GM12864 (cell line): Measurements from ENCODE around the gene SCAMP1.

Experiments
- DNase-seq: peaks from one replicate; pipeline ENCODE4 v3.0.0-alpha.2; 2011; ENCODE audit warnings: low read depth
- H3K4me3 ChIP-seq: 2 replicates; pipeline ENCODE4 v1.5.1; 2011; ENCODE audit warnings: mild to moderate bottlenecking, low read depth, low read length, control low read depth
- CTCF ChIP-seq: IDR thresholded peaks from 2 replicates; pipeline ENCODE4 v1.5.1; 2011; ENCODE audit warnings: low read depth, mild to moderate bottlenecking, moderate library complexity, low read length, control low read depth, inconsistent platforms; ENCODE audit errors: missing control alignments

The SCAMP1 gene

GRCh38 chr5:78359831-78360673 lies at the start of gene SCAMP1:
SCAMP1 (plus strand) TSS chr5:78360617; CDS start chr5:78360672, 55 bp downstream.
- peak within 1 kb of the TSS; percentile 90 for H3K4me3 ChIP-seq
- peak; percentile 89 for DNase-seq
- TF ChIP-seq CTCF, result peak; percentile 34

- no peak for TF ChIP-seq CTCF
- no peak overlapping the region for H3K4me3 ChIP-seq
- DNase-seq, result no peak
These were observed 42.9 kb upstream of the SCAMP1 start for GRCh38 chr5:78317515-78317914.

- TF ChIP-seq CTCF, result no peak
- H3K4me3 ChIP-seq, result no peak overlapping the region
- DNase-seq, result no peak
These were observed 42.1 kb upstream of the SCAMP1 start for GRCh38 chr5:78318337-78318736.

GRCh38 chr5:78320401-78320800 lies 40.0 kb upstream of the SCAMP1 start:
- no peak overlapping the region for H3K4me3 ChIP-seq
- no peak for DNase-seq
- peak; percentile 48 for TF ChIP-seq CTCF

- TF ChIP-seq CTCF, result no peak
- DNase-seq, result no peak
- H3K4me3 ChIP-seq, result no peak overlapping the region
These were observed 37.2 kb upstream of the SCAMP1 start for GRCh38 chr5:78323241-78323640.

GRCh38 chr5:78326930-78327329 lies 33.5 kb upstream of the SCAMP1 start:
- TF ChIP-seq CTCF, result no peak
- no peak overlapping the region for H3K4me3 ChIP-seq
- no peak for DNase-seq
